KMS-11 (cell line): Measurements from ENCODE around the gene IPPK.

ENCODE experiments used
- H2AFZ ChIP-seq: fragments of 200-600 bp; sonication (generic); 2 replicates; pipeline ENCODE4 v1.6.1; 2016; ENCODE audit warnings: antibody characterized with exemption, mixed run types, low read depth
- H3K27ac ChIP-seq: fragments of 200-600 bp; sonication (generic); 2 replicates; pipeline ENCODE4 v1.6.1; 2016; ENCODE audit warnings: mild to moderate bottlenecking, mixed run types
- H3K27me3 ChIP-seq: fragments of 200-600 bp; sonication (generic); 2 replicates; pipeline ENCODE4 v1.6.1; 2017; ENCODE audit warnings: mild to moderate bottlenecking, low read depth, mixed run types, moderate library complexity; ENCODE audit not compliant: insufficient read depth
- H3K36me3 ChIP-seq: fragments of 200-600 bp; sonication (generic); 2 replicates; pipeline ENCODE4 v1.6.1; 2017; ENCODE audit warnings: mild to moderate bottlenecking, mixed run types; ENCODE audit not compliant: insufficient read depth
- H3K4me1 ChIP-seq: fragments of 200-600 bp; sonication (generic); 2 replicates; pipeline ENCODE4 v1.6.1; 2016; ENCODE audit warnings: mild to moderate bottlenecking, low read depth, mixed run types; ENCODE audit not compliant: poor library complexity, severe bottlenecking
- H3K4me2 ChIP-seq: fragments of 200-600 bp; sonication (generic); 2 replicates; pipeline ENCODE4 v1.7.0; 2016; ENCODE audit warnings: mild to moderate bottlenecking, mixed run types
- H3K4me3 ChIP-seq: fragments of 200-600 bp; sonication (generic); IDR thresholded peaks from 2 replicates; pipeline ENCODE4 v1.6.1; 2017; ENCODE audit warnings: low read depth, low read length, mixed read lengths; ENCODE audit not compliant: insufficient read depth
- H3K79me2 ChIP-seq: fragments of 200-600 bp; sonication (generic); 2 replicates; pipeline ENCODE4 v1.6.1; 2016; ENCODE audit warnings: low read depth, mixed run types; ENCODE audit not compliant: insufficient read depth
- H3K9ac ChIP-seq: fragments of 200-600 bp; sonication (generic); 2 replicates; pipeline ENCODE4 v1.6.1; 2016; ENCODE audit warnings: mild to moderate bottlenecking, mixed run types
- H4K20me1 ChIP-seq: fragments of 200-600 bp; sonication (generic); 2 replicates; pipeline ENCODE4 v1.6.1; 2016; ENCODE audit warnings: mild to moderate bottlenecking, mixed run types; ENCODE audit not compliant: insufficient read depth
- CTCF ChIP-seq: fragments of 200-600 bp; sonication (generic); conservative IDR thresholded peaks from 2 replicates; pipeline ENCODE4 v1.6.1; 2017; ENCODE audit warnings: low read depth, mild to moderate bottlenecking, antibody characterized with exemption, low read length, moderate library complexity, mixed read lengths

Gene IPPK

GRCh38 chr9:92648474-92648971, 21.4 kb downstream of the IPPK start:
- Histone ChIP-seq H3K27me3 (no peaks in the 10 kb centered on the region), H3K9ac (no peak overlapping the region), H4K20me1 (no peaks in the 10 kb centered on the region), H3K4me1 (no peaks in the 10 kb centered on the region), H3K79me2 (no peaks in the 10 kb centered on the region), H2AFZ (no peak overlapping the region), H3K4me2 (no peak overlapping the region), H3K4me3 (no peak overlapping the region), H3K27ac (no peak overlapping the region), H3K36me3 (peaks cover under 1% of the 10 kb centered on the region; the same call in 1 of the 2 replicates)
- no peak for TF ChIP-seq CTCF

GRCh38 chr9:92647671-92648473, 22.1 kb downstream of the IPPK start:
- no peak overlapping the region for H3K27ac ChIP-seq
- no peak overlapping the region for H2AFZ ChIP-seq
- no peak overlapping the region for H3K4me3 ChIP-seq
- no peaks in the 10 kb centered on the region for H4K20me1 ChIP-seq
- no peak overlapping the region for H3K9ac ChIP-seq
- no peak overlapping the region for H3K4me2 ChIP-seq
- no peaks in the 10 kb centered on the region for H3K79me2 ChIP-seq
- no peaks in the 10 kb centered on the region; the same call in 1 of the 2 replicates for H3K36me3 ChIP-seq
- TF ChIP-seq CTCF: no peak
- H3K27me3 ChIP-seq: no peaks in the 10 kb centered on the region
- no peaks in the 10 kb centered on the region for H3K4me1 ChIP-seq

- no peak overlapping the region for H3K9ac ChIP-seq
- H2AFZ ChIP-seq: no peak overlapping the region
- no peaks in the 10 kb centered on the region for H3K4me1 ChIP-seq
- no peak overlapping the region for H3K4me3 ChIP-seq
- no peaks in the 10 kb centered on the region; the same call in 1 of the 2 replicates for H3K36me3 ChIP-seq
- no peaks in the 10 kb centered on the region for H3K27me3 ChIP-seq
- H4K20me1 ChIP-seq: no peaks in the 10 kb centered on the region
- no peaks in the 10 kb centered on the region for H3K79me2 ChIP-seq
- no peak overlapping the region for H3K4me2 ChIP-seq
- no peak overlapping the region for H3K27ac ChIP-seq
- TF ChIP-seq CTCF: no peak
Observed at GRCh38 chr9:92645041-92645440, 24.9 kb downstream of the IPPK start.

- Histone ChIP-seq H3K27me3 (no peaks in the 10 kb centered on the region), H3K36me3 (no peaks in the 10 kb centered on the region; the same call in 1 of the 2 replicates), H2AFZ (no peak overlapping the region), H3K79me2 (no peaks in the 10 kb centered on the region), H3K27ac (no peak overlapping the region), H3K4me2 (no peak overlapping the region), H3K4me1 (no peaks in the 10 kb centered on the region), H4K20me1 (no peaks in the 10 kb centered on the region), H3K9ac (no peak overlapping the region), H3K4me3 (no peak overlapping the region)
- TF ChIP-seq CTCF: no peak
Observed at GRCh38 chr9:92644278-92644677, 25.7 kb downstream of the IPPK start.
